Measurements from ENCODE around the gene NTNG1.

The NTNG1 gene

DNA sequence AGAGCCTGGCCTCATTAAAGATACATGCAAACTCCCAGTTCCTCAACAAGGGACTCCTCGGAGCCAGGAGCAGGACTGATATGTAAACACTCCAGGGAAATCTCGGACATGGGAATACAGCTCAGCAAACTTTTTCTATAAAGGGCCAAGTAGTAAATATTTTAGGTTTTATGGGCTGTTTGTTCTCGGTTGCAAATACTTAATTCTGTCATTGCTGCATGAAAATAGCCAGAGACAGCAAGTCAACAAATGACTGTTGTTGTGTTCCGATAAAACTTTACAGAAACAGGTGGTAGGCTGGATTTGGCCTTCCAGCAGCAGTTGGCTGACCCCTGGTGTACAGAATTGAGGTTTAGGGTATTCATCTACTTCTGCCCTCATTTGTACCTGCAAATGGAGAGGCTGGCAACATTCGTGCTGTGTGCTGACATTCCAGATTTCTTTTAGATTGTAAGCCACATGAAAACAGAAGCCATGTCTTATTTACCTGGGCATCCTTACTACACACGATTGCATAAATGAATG, 360.3 kb downstream of the NTNG1 start:
- TF ChIP-seq FOXP2 (optimal IDR thresholded peaks at IDR 0.05; ENCODE audit: borderline replicate concordance, extremely low read depth, extremely low read length, insufficient read depth) (no peak), TAF1 (IDR thresholded peaks at IDR 0.05; ENCODE audit: borderline replicate concordance, insufficient read depth, low read length) (no peak), POLR2AphosphoS5 (IDR thresholded peaks at IDR 0.05; ENCODE audit: low read depth, low read length) (no peak), SIN3A (IDR thresholded peaks at IDR 0.05; ENCODE audit: borderline replicate concordance, insufficient read depth, low read length) (no peak)
- TF ChIP-seq, protein P1, sequence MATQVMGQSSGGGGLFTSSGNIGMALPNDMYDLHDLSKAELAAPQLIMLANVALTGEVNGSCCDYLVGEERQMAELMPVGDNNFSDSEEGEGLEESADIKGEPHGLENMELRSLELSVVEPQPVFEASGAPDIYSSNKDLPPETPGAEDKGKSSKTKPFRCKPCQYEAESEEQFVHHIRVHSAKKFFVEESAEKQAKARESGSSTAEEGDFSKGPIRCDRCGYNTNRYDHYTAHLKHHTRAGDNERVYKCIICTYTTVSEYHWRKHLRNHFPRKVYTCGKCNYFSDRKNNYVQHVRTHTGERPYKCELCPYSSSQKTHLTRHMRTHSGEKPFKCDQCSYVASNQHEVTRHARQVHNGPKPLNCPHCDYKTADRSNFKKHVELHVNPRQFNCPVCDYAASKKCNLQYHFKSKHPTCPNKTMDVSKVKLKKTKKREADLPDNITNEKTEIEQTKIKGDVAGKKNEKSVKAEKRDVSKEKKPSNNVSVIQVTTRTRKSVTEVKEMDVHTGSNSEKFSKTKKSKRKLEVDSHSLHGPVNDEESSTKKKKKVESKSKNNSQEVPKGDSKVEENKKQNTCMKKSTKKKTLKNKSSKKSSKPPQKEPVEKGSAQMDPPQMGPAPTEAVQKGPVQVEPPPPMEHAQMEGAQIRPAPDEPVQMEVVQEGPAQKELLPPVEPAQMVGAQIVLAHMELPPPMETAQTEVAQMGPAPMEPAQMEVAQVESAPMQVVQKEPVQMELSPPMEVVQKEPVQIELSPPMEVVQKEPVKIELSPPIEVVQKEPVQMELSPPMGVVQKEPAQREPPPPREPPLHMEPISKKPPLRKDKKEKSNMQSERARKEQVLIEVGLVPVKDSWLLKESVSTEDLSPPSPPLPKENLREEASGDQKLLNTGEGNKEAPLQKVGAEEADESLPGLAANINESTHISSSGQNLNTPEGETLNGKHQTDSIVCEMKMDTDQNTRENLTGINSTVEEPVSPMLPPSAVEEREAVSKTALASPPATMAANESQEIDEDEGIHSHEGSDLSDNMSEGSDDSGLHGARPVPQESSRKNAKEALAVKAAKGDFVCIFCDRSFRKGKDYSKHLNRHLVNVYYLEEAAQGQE (IDR thresholded peaks at IDR 0.05; ENCODE audit: insufficient read depth in 1 of 2, low read depth in 2 of 2, low read length in 2 of 2) = no peak

DNA sequence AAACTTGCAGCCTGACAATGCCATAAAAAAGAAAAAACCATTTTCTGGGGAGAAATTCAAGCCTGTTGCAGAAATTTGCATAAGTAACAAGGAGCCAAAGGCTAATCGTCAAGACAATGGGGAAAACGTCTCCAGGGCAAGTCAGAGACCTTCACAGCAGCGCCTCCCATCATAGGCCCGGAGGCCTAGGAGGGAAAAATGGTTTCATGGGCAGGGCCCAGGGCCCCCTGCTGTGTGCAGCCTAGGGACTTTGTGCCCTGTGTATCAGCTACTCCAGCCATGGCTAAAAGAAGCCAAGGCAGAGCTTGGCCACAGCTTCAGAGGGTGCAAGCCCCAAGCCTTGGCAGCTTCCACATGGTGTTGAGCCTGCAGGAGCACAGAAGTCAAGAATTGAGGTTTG, 369.5 kb downstream of the NTNG1 start:
- no peak for TF ChIP-seq POLR2AphosphoS5 (IDR thresholded peaks at IDR 0.05; ENCODE audit: low read depth, low read length)
- no peak for TF ChIP-seq SIN3A (IDR thresholded peaks at IDR 0.05; ENCODE audit: borderline replicate concordance, insufficient read depth, low read length)
- no peak for TF ChIP-seq FOXP2 (optimal IDR thresholded peaks at IDR 0.05; ENCODE audit: borderline replicate concordance, extremely low read depth, extremely low read length, insufficient read depth)
- no peak for TF ChIP-seq TAF1 (IDR thresholded peaks at IDR 0.05; ENCODE audit: borderline replicate concordance, insufficient read depth, low read length)
- TF ChIP-seq, protein P1 (IDR thresholded peaks at IDR 0.05; ENCODE audit: insufficient read depth in 1 of 2, low read depth in 2 of 2, low read length in 2 of 2) = no peak

DNA sequence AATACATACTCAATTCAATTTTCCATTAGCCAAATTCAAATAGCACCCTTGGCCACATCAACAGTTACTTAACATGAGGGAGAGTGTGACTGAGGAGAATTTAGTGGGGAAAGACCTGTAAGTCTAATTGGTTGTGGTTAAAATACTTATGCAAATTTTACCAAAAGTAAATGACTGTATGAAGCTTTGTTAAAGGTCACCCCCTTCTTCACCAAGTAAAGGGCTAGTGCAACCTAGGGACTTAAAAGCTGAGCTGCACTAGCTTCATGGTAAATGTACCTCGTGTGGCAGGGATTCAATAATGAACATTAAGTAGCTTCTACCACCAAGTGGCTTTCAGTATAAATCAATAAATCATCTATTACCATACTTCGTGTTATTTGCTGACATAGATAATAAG, 372.0 kb downstream of the NTNG1 start:
- TF ChIP-seq FOXP2 (optimal IDR thresholded peaks at IDR 0.05; ENCODE audit: borderline replicate concordance, extremely low read depth, extremely low read length, insufficient read depth) (no peak), TAF1 (IDR thresholded peaks at IDR 0.05; ENCODE audit: borderline replicate concordance, insufficient read depth, low read length) (no peak), SIN3A (IDR thresholded peaks at IDR 0.05; ENCODE audit: borderline replicate concordance, insufficient read depth, low read length) (no peak), POLR2AphosphoS5 (IDR thresholded peaks at IDR 0.05; ENCODE audit: low read depth, low read length) (no peak)
- TF ChIP-seq, protein P1 (IDR thresholded peaks at IDR 0.05; ENCODE audit: insufficient read depth in 1 of 2, low read depth in 2 of 2, low read length in 2 of 2) = no peak

DNA sequence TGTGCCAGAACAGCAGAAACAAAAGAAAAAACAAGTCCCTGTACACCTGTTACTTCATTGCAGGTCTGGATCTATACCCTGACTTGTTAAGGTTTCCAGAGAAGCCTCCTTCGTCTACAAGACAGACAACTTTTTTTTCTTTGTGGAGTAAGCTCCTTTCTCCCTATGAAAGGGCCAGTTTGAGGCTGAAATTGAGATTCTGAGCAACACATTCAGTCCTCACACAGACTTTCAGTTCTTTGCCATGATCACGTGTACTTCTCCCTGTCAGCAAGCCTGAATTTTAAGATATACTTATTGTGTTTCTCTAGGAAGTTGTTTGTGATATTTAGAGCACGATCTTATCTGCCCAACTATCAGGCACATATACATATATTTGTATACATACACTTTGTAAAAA, 374.0 kb downstream of the NTNG1 start:
- TF ChIP-seq, protein P1 (IDR thresholded peaks at IDR 0.05; ENCODE audit: insufficient read depth in 1 of 2, low read depth in 2 of 2, low read length in 2 of 2) = no peak
- no peak for TF ChIP-seq FOXP2 (optimal IDR thresholded peaks at IDR 0.05; ENCODE audit: borderline replicate concordance, extremely low read depth, extremely low read length, insufficient read depth)
- TF ChIP-seq POLR2AphosphoS5 (IDR thresholded peaks at IDR 0.05; ENCODE audit: low read depth, low read length) = no peak
- TF ChIP-seq TAF1 (IDR thresholded peaks at IDR 0.05; ENCODE audit: borderline replicate concordance, insufficient read depth, low read length) = no peak
- TF ChIP-seq SIN3A (IDR thresholded peaks at IDR 0.05; ENCODE audit: borderline replicate concordance, insufficient read depth, low read length) = no peak

DNA sequence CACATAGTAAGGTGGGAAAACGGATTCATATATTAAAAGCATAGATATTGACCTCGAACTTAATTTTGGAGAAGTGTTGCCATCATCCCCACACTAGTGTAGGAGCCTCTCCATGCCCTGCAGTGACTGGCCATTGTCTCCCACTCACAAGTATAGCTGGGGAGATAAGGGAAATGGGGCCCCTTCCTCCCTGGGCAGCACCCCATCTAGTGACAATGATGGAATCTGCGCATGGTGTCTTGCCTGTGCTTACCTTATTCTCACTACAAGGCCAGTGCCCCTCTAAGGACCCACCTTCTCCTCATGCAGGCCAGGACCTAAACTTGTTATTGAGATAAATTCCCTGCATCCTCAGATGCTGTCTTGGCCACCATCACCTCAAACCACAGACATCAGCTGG, 374.9 kb downstream of the NTNG1 start:
- TF ChIP-seq TAF1 (IDR thresholded peaks at IDR 0.05; ENCODE audit: borderline replicate concordance, insufficient read depth, low read length) = no peak
- TF ChIP-seq FOXP2 (optimal IDR thresholded peaks at IDR 0.05; ENCODE audit: borderline replicate concordance, extremely low read depth, extremely low read length, insufficient read depth) = no peak
- no peak for TF ChIP-seq SIN3A (IDR thresholded peaks at IDR 0.05; ENCODE audit: borderline replicate concordance, insufficient read depth, low read length)
- TF ChIP-seq, protein P1 (IDR thresholded peaks at IDR 0.05; ENCODE audit: insufficient read depth in 1 of 2, low read depth in 2 of 2, low read length in 2 of 2) = no peak
- no peak for TF ChIP-seq POLR2AphosphoS5 (IDR thresholded peaks at IDR 0.05; ENCODE audit: low read depth, low read length)
